K562 (cell line): Measurements from ENCODE around the gene ARHGAP29.

Experiments used
- CTCF ChIP-seq, 3 experiments: IDR thresholded peaks in 2 of 3; conservative IDR thresholded peaks in 1 of 3; 2 replicates each; pipeline ENCODE4 v1.5.1; 2011 to 2012; ENCODE audit warnings: low read length in 3 of 3, mild to moderate bottlenecking in 3 of 3, control low read depth in 2 of 3, improper control_type of control experiment in 1 of 3, inconsistent platforms in 1 of 3, low read depth in 1 of 3, mixed read lengths in 1 of 3, moderate library complexity in 1 of 3; ENCODE audit not compliant: insufficient read depth in 2 of 3
- MXD1 ChIP-seq: fragments of 250-450 bp; sonication (Bioruptor Pico); IDR thresholded peaks from 2 replicates; pipeline ENCODE4 v1.8.0; 2021; ENCODE audit warnings: borderline replicate concordance, mild to moderate bottlenecking, moderate library complexity; ENCODE audit not compliant: poor library complexity, severe bottlenecking
- TCF3 ChIP-seq: sonication (generic); formaldehyde crosslinking; IDR thresholded peaks from 2 replicates; pipeline ENCODE4 v1.4.0; 2020; ENCODE audit warnings: mild to moderate bottlenecking, missing genetic modification reagents

- TF ChIP-seq MXD1 (CRISPR knock-in tag) (no peak), TCF3 (CRISPR knock-in tag) (no peak), CTCF (IDR thresholded peaks at IDR 0.05 in 2 of 3, conservative IDR thresholded peaks at IDR 0.05 in 1 of 3; ENCODE audit: insufficient read depth in 2 of 3, low read depth in 1 of 3, low read length in 3 of 3) (no peak)
These were observed 46.1 kb upstream of the ARHGAP29 start for GRCh38 chr1:94283462-94283861.
